Endometrium (tissue), 2 donors: ENCODE measurements around the gene PCDHA13.
"Not testable (repeated sequence)": the region's sequence is repeated elsewhere in the genome, so short reads cannot be mapped to it uniquely, and the experiment has no call there.

Experiments
- FAIRE-seq: peaks from 2 replicates; lab custom pipeline; 2012; peaks lifted over from hg19 to GRCh38; lab: Jason Lieb, UNC
- donor health status: control.
- donor health status: control.

Gene PCDHA13

GRCh38 chr5:140881889-140882590, at the start of gene PCDHA13:
PCDHA13 (plus strand) TSS chr5:140882124; CDS start chr5:140882269, 145 bp downstream.
- no peak for FAIRE-seq

GRCh38 chr5:140833993-140834392, 47.9 kb upstream of the PCDHA13 start, which contains the start of gene PCDHA7:
PCDHA7 (plus strand) TSS chr5:140834269; CDS start chr5:140834384, 115 bp downstream.
- no peak for FAIRE-seq

GRCh38 chr5:140834439-140835008, 47.4 kb upstream of the PCDHA13 start:
- FAIRE-seq = not testable (repeated sequence)

- FAIRE-seq = no peak
These were observed 46.1 kb upstream of the PCDHA13 start for GRCh38 chr5:140835622-140836510.

GRCh38 chr5:140840978-140841962, 40.7 kb upstream of the PCDHA13 start, which contains the start of gene PCDHA8:
PCDHA8 (plus strand) TSS chr5:140841187; CDS start chr5:140841322, 135 bp downstream.
- FAIRE-seq = no peak

- FAIRE-seq = no peak
These were observed 38.9 kb upstream of the PCDHA13 start for GRCh38 chr5:140842798-140843733.

GRCh38 chr5:140848139-140849102, 33.5 kb upstream of the PCDHA13 start, which contains the start of gene PCDHA9:
PCDHA9 (plus strand) TSS chr5:140848382; CDS start chr5:140848496, 114 bp downstream.
- not testable (repeated sequence) for FAIRE-seq

GRCh38 chr5:140849831-140850634, 31.9 kb upstream of the PCDHA13 start:
- FAIRE-seq = not testable (repeated sequence)

- no peak for FAIRE-seq
These were observed 25.9 kb upstream of the PCDHA13 start, which contains the start of gene PCDHA10 for GRCh38 chr5:140855772-140856674. PCDHA10 (plus strand) TSS chr5:140855897; CDS start chr5:140856049, 152 bp downstream.

GRCh38 chr5:140857177-140857986, 24.5 kb upstream of the PCDHA13 start:
- FAIRE-seq = no peak

GRCh38 chr5:140857987-140858240, 24.0 kb upstream of the PCDHA13 start:
- FAIRE-seq = no peak

- no peak for FAIRE-seq
These were observed 19.3 kb upstream of the PCDHA13 start for GRCh38 chr5:140862441-140863295.

GRCh38 chr5:140868721-140869554, 13.0 kb upstream of the PCDHA13 start, which contains the start of gene PCDHA11:
PCDHA11 (plus strand) TSS chr5:140868957; CDS start chr5:140869104, 147 bp downstream.
- FAIRE-seq = no peak

GRCh38 chr5:140869555-140869886, 12.4 kb upstream of the PCDHA13 start:
- FAIRE-seq = no peak
